HG03097 (cell line): Measurements from ENCODE around the gene FGF12.

ENCODE experiments used
- ATAC-seq: cut with Tn5 transposase; IDR thresholded peaks from one replicate; pipeline ENCODE4 v1.9.1; 2021; ENCODE audit not compliant: unreplicated experiment, low FRiP score

FGF12 gene

GRCh38 chr3:192687488-192688152 lies 39.7 kb downstream of the FGF12 start:
- ATAC-seq = no peak

GRCh38 chr3:192685801-192686200 lies 41.5 kb downstream of the FGF12 start:
- ATAC-seq = no peak

- no peak for ATAC-seq
Observed at GRCh38 chr3:192684151-192684550, 43.2 kb downstream of the FGF12 start.

- ATAC-seq = peak; percentile 42
Observed at GRCh38 chr3:192675958-192676649, 51.2 kb downstream of the FGF12 start.

GRCh38 chr3:192655628-192656027 lies 71.7 kb downstream of the FGF12 start:
- ATAC-seq = no peak

GRCh38 chr3:192655040-192655439 lies 72.3 kb downstream of the FGF12 start:
- ATAC-seq = no peak

GRCh38 chr3:192653862-192654261 lies 73.5 kb downstream of the FGF12 start:
- no peak for ATAC-seq

- no peak for ATAC-seq
Observed at GRCh38 chr3:192652727-192653126, 74.6 kb downstream of the FGF12 start.

- no peak for ATAC-seq
Observed at GRCh38 chr3:192651836-192652512, 75.4 kb downstream of the FGF12 start.

GRCh38 chr3:192645437-192645836 lies 81.9 kb downstream of the FGF12 start:
- ATAC-seq = no peak

GRCh38 chr3:192642651-192643050 lies 84.7 kb downstream of the FGF12 start:
- no peak for ATAC-seq

GRCh38 chr3:192641919-192642318 lies 85.4 kb downstream of the FGF12 start:
- no peak for ATAC-seq

- ATAC-seq = no peak
Observed at GRCh38 chr3:192639987-192640386, 87.4 kb downstream of the FGF12 start.

- ATAC-seq = no peak
Observed at GRCh38 chr3:192637803-192638202, 89.5 kb downstream of the FGF12 start.

- ATAC-seq = no peak
Observed at GRCh38 chr3:192636517-192637444, 90.6 kb downstream of the FGF12 start.

- ATAC-seq = no peak
Observed at GRCh38 chr3:192629429-192629828, 97.9 kb downstream of the FGF12 start.

GRCh38 chr3:192621909-192622308 lies 105.4 kb downstream of the FGF12 start:
- no peak for ATAC-seq

- ATAC-seq = no peak
Observed at GRCh38 chr3:192620275-192620674, 107.1 kb downstream of the FGF12 start.

GRCh38 chr3:192611411-192611810 lies 115.9 kb downstream of the FGF12 start:
- ATAC-seq = no peak

GRCh38 chr3:192608726-192609600 lies 118.4 kb downstream of the FGF12 start:
- ATAC-seq = no peak
